ENCODE results near the gene ITGB8. TPM values are rescaled to one million over a fixed set of nuclear protein-coding genes. Genes with fewer than 3 reads are reported as not detected.

ITGB8 gene
- total and polyA plus RNA-seq, 2 experiments from 2014 or later = 0.71 to 3.0 TPM

DNA sequence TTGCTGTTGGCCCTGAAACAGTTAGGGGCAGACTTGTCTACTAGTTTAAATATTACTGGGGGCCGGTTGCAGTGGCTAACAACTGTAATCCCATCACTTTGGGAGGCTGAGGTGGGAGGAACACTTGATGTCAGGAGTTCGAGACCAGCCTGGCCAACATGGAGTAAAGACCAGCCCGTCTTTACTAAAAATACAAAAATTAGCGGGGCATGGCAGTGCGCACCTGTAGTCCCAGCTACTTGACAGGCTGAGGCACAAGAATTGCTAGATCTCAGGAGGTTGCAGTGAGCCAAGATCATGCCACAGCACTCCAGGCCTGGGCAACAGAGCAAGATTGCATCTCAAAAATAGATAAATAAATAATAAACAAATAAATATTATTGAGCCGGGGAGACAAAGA lies 7.6 kb downstream of the ITGB8 start (continued):
- TF ChIP-seq, protein P1, sequence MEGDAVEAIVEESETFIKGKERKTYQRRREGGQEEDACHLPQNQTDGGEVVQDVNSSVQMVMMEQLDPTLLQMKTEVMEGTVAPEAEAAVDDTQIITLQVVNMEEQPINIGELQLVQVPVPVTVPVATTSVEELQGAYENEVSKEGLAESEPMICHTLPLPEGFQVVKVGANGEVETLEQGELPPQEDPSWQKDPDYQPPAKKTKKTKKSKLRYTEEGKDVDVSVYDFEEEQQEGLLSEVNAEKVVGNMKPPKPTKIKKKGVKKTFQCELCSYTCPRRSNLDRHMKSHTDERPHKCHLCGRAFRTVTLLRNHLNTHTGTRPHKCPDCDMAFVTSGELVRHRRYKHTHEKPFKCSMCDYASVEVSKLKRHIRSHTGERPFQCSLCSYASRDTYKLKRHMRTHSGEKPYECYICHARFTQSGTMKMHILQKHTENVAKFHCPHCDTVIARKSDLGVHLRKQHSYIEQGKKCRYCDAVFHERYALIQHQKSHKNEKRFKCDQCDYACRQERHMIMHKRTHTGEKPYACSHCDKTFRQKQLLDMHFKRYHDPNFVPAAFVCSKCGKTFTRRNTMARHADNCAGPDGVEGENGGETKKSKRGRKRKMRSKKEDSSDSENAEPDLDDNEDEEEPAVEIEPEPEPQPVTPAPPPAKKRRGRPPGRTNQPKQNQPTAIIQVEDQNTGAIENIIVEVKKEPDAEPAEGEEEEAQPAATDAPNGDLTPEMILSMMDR (conservative IDR thresholded peaks at IDR 0.05; ENCODE audit: low read depth in 2 of 2) = no peak
- TF ChIP-seq ZNF462 (CRISPR knock-in tag; IDR thresholded peaks at IDR 0.05) (no peak), NANOG (IDR thresholded peaks at IDR 0.05; ENCODE audit: borderline replicate concordance) (no peak)

DNA sequence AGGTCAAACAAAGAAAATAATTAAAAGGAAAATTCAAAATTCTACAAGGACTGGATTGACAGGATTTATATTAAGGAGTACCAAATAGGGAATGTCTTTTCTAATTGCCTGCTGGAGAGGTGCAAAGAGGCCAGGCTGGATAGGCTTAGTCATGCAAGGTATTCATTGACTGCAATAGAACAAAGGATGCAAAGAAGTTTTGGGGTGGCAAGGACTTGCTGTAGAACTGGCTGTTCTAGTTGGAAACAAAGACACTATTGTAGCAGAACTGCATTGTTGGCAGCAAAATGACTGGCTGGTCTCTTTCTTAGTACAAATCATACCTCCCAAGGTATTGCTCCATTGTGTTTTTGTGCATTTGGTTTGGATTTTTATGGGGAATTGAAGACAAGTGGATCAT lies 10.1 kb downstream of the ITGB8 start:
- Histone ChIP-seq H2AFZ (no peak overlapping the region), H3F3A (replicated peaks; ENCODE audit: low read depth) (no peaks in the 10 kb centered on the region), H3K4me1 (ENCODE audit: insufficient read depth) (peaks cover 18% of the 10 kb centered on the region; the same call in 1 of the 2 replicates), H3K27me3 (ENCODE audit: insufficient read depth) (no peaks in the 10 kb centered on the region), H3K4me3 (no peak overlapping the region), H4K20me1 (replicated peaks; ENCODE audit: insufficient read depth) (no peaks in the 10 kb centered on the region), H3K9me2 (ENCODE audit: insufficient read depth) (no peaks in the 10 kb centered on the region), H3K36me3 (ENCODE audit: insufficient read depth) (no peaks in the 10 kb centered on the region), H3K4me2 (0 out of 2 replicates have a peak overlapping the region, but pooled peaks have one; percentile 31), H3K27ac (ENCODE audit: low read depth) (no peak overlapping the region), H3K79me2 (replicated peaks; ENCODE audit: insufficient read depth) (no peaks in the 10 kb centered on the region)
- Mint-ChIP-seq H3K27ac (peak overlapping the region; percentile 63; the same call in 1 of the 2 replicates), H3K27me3 (ENCODE audit: insufficient read depth, low read depth, poor library complexity) (no peaks in the 10 kb centered on the region), H3K4me1 (peaks cover 23% of the 10 kb centered on the region), H3K9me3 (no peaks in the 10 kb centered on the region), H3K36me3 (ENCODE audit: low read depth) (no peaks in the 10 kb centered on the region), H3K4me3 (no peak overlapping the region)
- peak; percentile 96 for ATAC-seq
- DNase-seq (ENCODE audit: low spot score) = peak; percentile 69
- TF ChIP-seq POLR2AphosphoS5 (IDR thresholded peaks at IDR 0.05; ENCODE audit: low read depth) (no peak), CREB1 (CRISPR knock-in tag; IDR thresholded peaks at IDR 0.05; ENCODE audit: low read depth) (no peak), ZNF331 (CRISPR knock-in tag; IDR thresholded peaks at IDR 0.05; ENCODE audit: low read depth) (no peak), ZNF114 (CRISPR knock-in tag; IDR thresholded peaks at IDR 0.05) (no peak)
- TF ChIP-seq, protein P1 (conservative IDR thresholded peaks at IDR 0.05; ENCODE audit: low read depth in 2 of 2) = no peak

Measured in GM23338 (cell line).